Lower leg skin (tissue), 3 donors: Measurements from ENCODE around the gene LYRM9.

Experiments
- POLR2A ChIP-seq, 2 donors: fragments of 450-650 bp; IDR thresholded peaks; one replicate each; pipeline ENCODE4 v1.6.1; 2016 to 2017; ENCODE audit warnings: antibody characterized with exemption in 2 of 2, mild to moderate bottlenecking in 1 of 2, moderate library complexity in 1 of 2
- TF ChIP-seq, protein P1 (sequence below), 3 donors: fragments of 450-650 bp; IDR thresholded peaks; one replicate each; pipeline ENCODE4 v1.5.1; 2016; ENCODE audit warnings: antibody characterized with exemption in 3 of 3, mild to moderate bottlenecking in 3 of 3, moderate library complexity in 2 of 3

DNA sequence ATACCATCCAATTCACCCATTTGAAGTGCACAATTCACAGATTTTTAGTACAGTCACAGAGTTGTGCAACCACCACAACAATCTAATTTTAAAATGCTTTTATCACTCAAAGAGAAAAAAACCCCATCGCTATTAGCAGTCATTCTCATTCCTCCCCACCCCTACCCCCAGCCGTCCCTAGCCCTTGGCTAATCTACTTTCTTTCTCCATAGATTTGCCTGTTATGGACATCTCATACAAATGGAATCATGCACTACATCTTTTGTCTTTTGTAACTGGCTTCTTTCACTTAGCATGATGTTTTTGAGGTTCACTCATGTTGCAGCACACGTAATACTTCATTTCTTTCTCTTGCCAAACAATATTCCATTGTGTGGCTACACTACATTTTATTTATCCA lies 20.4 kb downstream of the LYRM9 start:
- no peak for TF ChIP-seq POLR2A (IDR thresholded peaks at IDR 0.05)
- TF ChIP-seq, protein P1, sequence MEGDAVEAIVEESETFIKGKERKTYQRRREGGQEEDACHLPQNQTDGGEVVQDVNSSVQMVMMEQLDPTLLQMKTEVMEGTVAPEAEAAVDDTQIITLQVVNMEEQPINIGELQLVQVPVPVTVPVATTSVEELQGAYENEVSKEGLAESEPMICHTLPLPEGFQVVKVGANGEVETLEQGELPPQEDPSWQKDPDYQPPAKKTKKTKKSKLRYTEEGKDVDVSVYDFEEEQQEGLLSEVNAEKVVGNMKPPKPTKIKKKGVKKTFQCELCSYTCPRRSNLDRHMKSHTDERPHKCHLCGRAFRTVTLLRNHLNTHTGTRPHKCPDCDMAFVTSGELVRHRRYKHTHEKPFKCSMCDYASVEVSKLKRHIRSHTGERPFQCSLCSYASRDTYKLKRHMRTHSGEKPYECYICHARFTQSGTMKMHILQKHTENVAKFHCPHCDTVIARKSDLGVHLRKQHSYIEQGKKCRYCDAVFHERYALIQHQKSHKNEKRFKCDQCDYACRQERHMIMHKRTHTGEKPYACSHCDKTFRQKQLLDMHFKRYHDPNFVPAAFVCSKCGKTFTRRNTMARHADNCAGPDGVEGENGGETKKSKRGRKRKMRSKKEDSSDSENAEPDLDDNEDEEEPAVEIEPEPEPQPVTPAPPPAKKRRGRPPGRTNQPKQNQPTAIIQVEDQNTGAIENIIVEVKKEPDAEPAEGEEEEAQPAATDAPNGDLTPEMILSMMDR (IDR thresholded peaks at IDR 0.05) = no peak
